OCI-LY7 (cell line): ENCODE data around the gene OAF. TPM values are rescaled to one million over a fixed set of nuclear protein-coding genes. Genes with fewer than 3 reads are reported as not detected.

Source experiments
- BruUV-seq: library from RNA; stranded (reverse); fragments of 400-500 nt; replicated peaks from 2 replicates; lab custom pipeline; 2021; lab: Mats Ljungman, UMichigan
- CTCF ChIA-PET: fragments of 300-600 bp; sonication (Branson Sonifier 250); formaldehyde crosslinking; loops from one replicate; lab custom pipeline; 2022; ENCODE audit warnings: antibody characterized with exemption; ENCODE audit not compliant: unreplicated experiment; lab: Charles Lee
- POLR2A ChIA-PET: fragments of 300-600 bp; sonication (Branson Sonifier 250); formaldehyde crosslinking; loops from one replicate; lab custom pipeline; 2022; ENCODE audit warnings: antibody characterized with exemption; lab: Charles Lee
- DNase-seq: peaks from one replicate; pipeline ENCODE4 v3.0.0-alpha.2; 2015; ENCODE audit warnings: low spot score
- H2AFZ ChIP-seq: fragments of 200-600 bp; sonication (generic), shearing (Covaris generic); 2 replicates; pipeline ENCODE4 v1.6.1; 2014; ENCODE audit warnings: mild to moderate bottlenecking, antibody characterized with exemption, low read length, moderate library complexity
- H3K27ac ChIP-seq: fragments of 200-600 bp; sonication (generic); 2 replicates; pipeline ENCODE4 v1.5.1; 2014; ENCODE audit warnings: mixed run types, low read depth, mild to moderate bottlenecking, moderate library complexity, low read length, inconsistent platforms; ENCODE audit not compliant: poor library complexity, severe bottlenecking
- H3K36me3 ChIP-seq: fragments of 200-600 bp; sonication (generic); 2 replicates; pipeline ENCODE4 v1.6.1; 2014; ENCODE audit warnings: mild to moderate bottlenecking, antibody characterized with exemption, low read length, moderate library complexity, mixed read lengths; ENCODE audit not compliant: insufficient read depth
- H3K4me1 ChIP-seq: fragments of 200-600 bp; sonication (generic); 2 replicates; pipeline ENCODE4 v1.5.1; 2014; ENCODE audit warnings: mild to moderate bottlenecking, low read length; ENCODE audit not compliant: insufficient read depth, poor library complexity, severe bottlenecking
- H3K4me2 ChIP-seq: fragments of 200-600 bp; sonication (generic); 2 replicates; pipeline ENCODE4 v1.6.1; 2014; ENCODE audit warnings: mild to moderate bottlenecking, low read length
- H3K4me3 ChIP-seq: fragments of 200-600 bp; sonication (generic); 2 replicates; pipeline ENCODE4 v1.5.1; 2014; ENCODE audit warnings: mild to moderate bottlenecking, low read depth, low read length; ENCODE audit not compliant: poor library complexity, severe bottlenecking
- H3K79me2 ChIP-seq: fragments of 200-600 bp; sonication (generic); 2 replicates; pipeline ENCODE4 v1.6.1; 2016; ENCODE audit warnings: low read depth, mild to moderate bottlenecking, low read length, moderate library complexity, mixed read lengths; ENCODE audit not compliant: insufficient read depth
- H3K9me2 ChIP-seq: fragments of 200-600 bp; sonication (generic); 2 replicates; pipeline ENCODE4 v1.6.1; 2016; ENCODE audit warnings: mild to moderate bottlenecking, low read length, mixed read lengths; ENCODE audit not compliant: insufficient read depth
- H3K9me3 ChIP-seq: fragments of 200-600 bp; sonication (generic); 2 replicates; pipeline ENCODE4 v1.6.1; 2014; ENCODE audit warnings: mild to moderate bottlenecking, mixed run types, low read length, mixed read lengths
- H4K20me1 ChIP-seq: fragments of 200-600 bp; sonication (generic); 2 replicates; pipeline ENCODE4 v1.6.1; 2014; ENCODE audit warnings: mild to moderate bottlenecking, antibody characterized with exemption, low read length, moderate library complexity, mixed read lengths; ENCODE audit not compliant: insufficient read depth
- CTCF ChIP-seq: fragments of 200-600 bp; sonication (generic); conservative IDR thresholded peaks from 2 replicates; pipeline ENCODE4 v1.5.1; 2014; ENCODE audit warnings: mild to moderate bottlenecking, antibody characterized with exemption, low read length, moderate library complexity, mixed read lengths
- EZH2phosphoT487 ChIP-seq: fragments of 200-600 bp; sonication (generic); IDR thresholded peaks from 2 replicates; pipeline ENCODE4 v1.6.1; 2018; ENCODE audit warnings: low read depth, borderline replicate concordance, mild to moderate bottlenecking, mixed run types, antibody characterized with exemption, low read length, moderate library complexity, mixed read lengths
- intact Hi-C: fragments of 100-400 bp; cut with micrococcal nuclease; formaldehyde crosslinking; loops from one replicate; pipeline ENCODE4 v1.10.0; 2022; ENCODE audit not compliant: unreplicated experiment
- total RNA-seq, 2 experiments: library from RNA; depleted of rRNA in 1 of 2; stranded (reverse); fragments of >200 nt in 1 of 2; shearing (Covaris generic) in 1 of 2; gene quantifications; 2 replicates each; pipeline ENCODE4 v1.2.3, GENCODE V29; 2014 to 2022

The OAF gene
- total RNA-seq, 2 experiments from 2014 or later, result 3.4 to 3.8 TPM

GRCh38 chr11:120184371-120184945 lies 26.4 kb upstream of the OAF start:
- H3K4me3 ChIP-seq, result no peak overlapping the region
- H3K9me2 ChIP-seq, result no peaks in the 10 kb centered on the region
- H3K9me3 ChIP-seq, result no peaks in the 10 kb centered on the region
- no peaks in the 10 kb centered on the region for H3K79me2 ChIP-seq
- ChIA-PET POLR2A (no interaction called here), CTCF (no interaction called here)
- TF ChIP-seq CTCF, result no peak
- H3K4me1 ChIP-seq, result no peaks in the 10 kb centered on the region
- no peaks in the 10 kb centered on the region for H3K36me3 ChIP-seq
- no peak overlapping the region for H2AFZ ChIP-seq
- no peaks in the 10 kb centered on the region for H4K20me1 ChIP-seq
- H3K4me2 ChIP-seq, result no peak overlapping the region
- no peak for DNase-seq
- BruUV-seq, result no TSS peak
- intact Hi-C loops, result no loop called here
- H3K27ac ChIP-seq, result no peak overlapping the region

- no peaks in the 10 kb centered on the region for H3K36me3 ChIP-seq
- POLR2A ChIA-PET, result interaction anchor here (0.6 kb wide), 2 partner anchors 27 to 133 kb away, joined by 3 to 5 read pairs; no protein-coding TSS in a partner anchor
- CTCF ChIA-PET, result no interaction called here
- H4K20me1 ChIP-seq, result no peaks in the 10 kb centered on the region
- H3K4me1 ChIP-seq, result no peaks in the 10 kb centered on the region
- H3K9me3 ChIP-seq, result no peaks in the 10 kb centered on the region
- H3K79me2 ChIP-seq, result no peaks in the 10 kb centered on the region
- no peak overlapping the region for H2AFZ ChIP-seq
- no TSS peak for BruUV-seq
- TF ChIP-seq EZH2phosphoT487, result no peak
- TF ChIP-seq CTCF, result no peak
- DNase-seq, result no peak
- no peak overlapping the region for H3K4me2 ChIP-seq
- intact Hi-C loops, result no loop called here
- H3K9me2 ChIP-seq, result no peaks in the 10 kb centered on the region
- H3K4me3 ChIP-seq, result no peak overlapping the region
- H3K27ac ChIP-seq, result no peak overlapping the region
Observed at GRCh38 chr11:120184946-120185705, 25.7 kb upstream of the OAF start.
